Breast epithelium (tissue), 4 donors: ENCODE results near the gene CNN1. TPM values are rescaled to one million over a fixed set of nuclear protein-coding genes. Genes with fewer than 3 reads are reported as not detected.

Experiments
- DNase-seq, 2 donors: peaks; one replicate each; pipeline ENCODE4 v3.0.0-alpha.2; 2019; ENCODE audit warnings: low spot score in 2 of 2
- H3K27ac ChIP-seq, 2 donors: fragments of 200-600 bp; sonication (generic) in 1 of 2; one replicate each; pipeline ENCODE4 v1.5.1; 2016 to 2019; ENCODE audit warnings: mild to moderate bottlenecking in 1 of 2
- H3K27me3 ChIP-seq, 2 donors: fragments of 200-600 bp; sonication (generic) in 1 of 2; one replicate each; pipeline versions ENCODE4 v1.5.1 to v1.6.0; 2017 to 2019; ENCODE audit warnings: control low read depth in 1 of 2, mild to moderate bottlenecking in 1 of 2
- H3K36me3 ChIP-seq: fragments of 200-600 bp; one replicate; pipeline ENCODE4 v1.5.1; 2019
- H3K4me1 ChIP-seq, 2 donors: fragments of 200-600 bp; sonication (generic); one replicate each; pipeline ENCODE4 v1.5.1; 2016 to 2019; ENCODE audit warnings: control low read depth in 1 of 2
- H3K4me3 ChIP-seq, 3 donors: fragments of 200-600 bp; sonication (generic); 1 replicate in 2 of 3; 2 replicates in 1 of 3; pipeline ENCODE4 v1.5.1; 2016 to 2019; ENCODE audit warnings: mild to moderate bottlenecking in 3 of 3, moderate library complexity in 2 of 3
- H3K9me3 ChIP-seq, 2 donors: fragments of 200-600 bp; sonication (generic) in 1 of 2; one replicate each; pipeline ENCODE4 v1.5.1; 2016 to 2019; ENCODE audit warnings: control low read depth in 1 of 2
- POLR2A ChIP-seq: fragments of 450-650 bp; IDR thresholded peaks from one replicate; pipeline ENCODE4 v1.6.1; 2016; ENCODE audit warnings: antibody characterized with exemption, mild to moderate bottlenecking, moderate library complexity
- POLR2AphosphoS5 ChIP-seq, 3 donors: sonication (generic); formaldehyde crosslinking; IDR thresholded peaks; one replicate each; pipeline ENCODE4 v1.6.1; 2017; ENCODE audit warnings: antibody characterized with exemption in 3 of 3
- intact Hi-C: fragments of 100-400 bp; cut with DNase I; formaldehyde crosslinking; loops from one replicate; pipeline ENCODE4 v1.15.1; 2023; ENCODE audit warnings: low total_unique reads
- total RNA-seq, 3 donors: library from RNA; depleted of rRNA; stranded (reverse); fragments of >200 nt; gene quantifications; one replicate each; pipeline ENCODE4 v1.1.0, GENCODE V29; 2016
- TF ChIP-seq, protein P1 (sequence below), 3 donors: fragments of 450-650 bp; IDR thresholded peaks; one replicate each; pipeline ENCODE4 v1.5.1; 2016 to 2017; ENCODE audit warnings: antibody characterized with exemption in 3 of 3, mild to moderate bottlenecking in 3 of 3, moderate library complexity in 3 of 3

Gene CNN1
- total RNA-seq, 3 donors from 2014 or later: 2.2 to 106 (median 74.3) TPM

DNA sequence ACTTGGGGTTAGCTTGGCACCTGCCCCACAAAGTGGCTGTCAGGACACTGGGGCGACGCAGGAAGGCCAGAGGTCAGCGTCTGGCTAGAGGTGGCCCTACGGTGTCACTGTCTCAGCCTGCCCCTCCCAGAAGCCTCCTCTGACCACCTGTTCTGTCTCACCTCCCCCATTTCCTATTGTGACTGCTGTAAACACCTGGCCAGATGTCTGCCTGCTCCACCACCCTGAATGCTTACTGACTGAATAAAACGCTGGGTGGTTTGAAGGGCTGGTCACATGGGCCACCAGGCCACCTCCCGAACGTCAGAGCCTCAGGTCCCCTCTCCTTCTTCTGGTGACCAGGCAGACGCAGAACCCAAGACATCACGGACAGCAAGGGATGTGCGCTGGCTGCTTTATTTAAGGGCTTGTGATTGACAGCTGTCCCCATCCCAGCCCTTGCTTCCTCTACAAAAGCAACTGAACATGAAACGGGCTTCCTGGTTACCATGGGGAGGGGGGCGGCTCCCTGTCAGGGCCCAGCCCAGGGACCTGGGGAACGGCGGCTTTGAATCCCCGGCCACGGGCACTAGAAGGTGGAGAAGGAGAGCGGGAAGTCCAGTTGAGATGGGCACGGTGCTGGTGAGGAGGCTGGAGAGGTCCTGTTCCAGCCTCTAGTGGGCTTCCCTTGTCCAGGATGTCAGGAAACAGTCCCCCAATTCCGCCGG is 14.2 kb downstream of the CNN1 start:
- Histone ChIP-seq H3K36me3 (no peaks in the 10 kb centered on the region), H3K27me3 (no peaks in the 10 kb centered on the region), H3K27ac (peak overlapping the region; percentile 74 to 91), H3K4me1 (peaks cover 1 to 12% of the 10 kb centered on the region in 2 donors), H3K9me3 (no peaks in the 10 kb centered on the region), H3K4me3 (no peak overlapping the region)
- intact Hi-C loops: no loop called here
- no peak for DNase-seq
- TF ChIP-seq POLR2AphosphoS5 (IDR thresholded peaks at IDR 0.05): no peak
- TF ChIP-seq, protein P1, sequence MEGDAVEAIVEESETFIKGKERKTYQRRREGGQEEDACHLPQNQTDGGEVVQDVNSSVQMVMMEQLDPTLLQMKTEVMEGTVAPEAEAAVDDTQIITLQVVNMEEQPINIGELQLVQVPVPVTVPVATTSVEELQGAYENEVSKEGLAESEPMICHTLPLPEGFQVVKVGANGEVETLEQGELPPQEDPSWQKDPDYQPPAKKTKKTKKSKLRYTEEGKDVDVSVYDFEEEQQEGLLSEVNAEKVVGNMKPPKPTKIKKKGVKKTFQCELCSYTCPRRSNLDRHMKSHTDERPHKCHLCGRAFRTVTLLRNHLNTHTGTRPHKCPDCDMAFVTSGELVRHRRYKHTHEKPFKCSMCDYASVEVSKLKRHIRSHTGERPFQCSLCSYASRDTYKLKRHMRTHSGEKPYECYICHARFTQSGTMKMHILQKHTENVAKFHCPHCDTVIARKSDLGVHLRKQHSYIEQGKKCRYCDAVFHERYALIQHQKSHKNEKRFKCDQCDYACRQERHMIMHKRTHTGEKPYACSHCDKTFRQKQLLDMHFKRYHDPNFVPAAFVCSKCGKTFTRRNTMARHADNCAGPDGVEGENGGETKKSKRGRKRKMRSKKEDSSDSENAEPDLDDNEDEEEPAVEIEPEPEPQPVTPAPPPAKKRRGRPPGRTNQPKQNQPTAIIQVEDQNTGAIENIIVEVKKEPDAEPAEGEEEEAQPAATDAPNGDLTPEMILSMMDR (IDR thresholded peaks at IDR 0.05): no peak
- no peak for TF ChIP-seq POLR2A

DNA sequence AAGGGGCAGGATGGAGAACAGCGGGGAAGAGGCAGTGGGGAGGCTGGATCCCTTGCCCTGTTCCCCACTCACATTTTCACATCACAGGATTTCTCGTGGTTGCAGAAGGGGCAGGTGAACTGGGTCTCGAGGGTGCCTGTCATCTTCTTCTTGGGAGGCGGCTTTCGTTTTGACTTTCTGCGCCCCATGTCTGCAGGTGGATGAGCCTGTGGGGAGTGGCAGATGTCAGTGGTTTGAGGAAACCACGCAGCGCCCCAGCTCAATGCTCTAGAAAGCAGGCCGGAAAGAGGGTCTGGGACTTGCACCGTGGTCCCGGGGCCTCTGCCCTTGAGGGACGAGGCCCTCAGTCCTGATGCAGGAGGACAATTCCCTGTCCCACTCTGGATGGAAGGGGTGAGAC is 15.5 kb downstream of the CNN1 start:
- no peaks in the 10 kb centered on the region for H3K9me3 ChIP-seq
- DNase-seq: no peak
- no peak overlapping the region for H3K27ac ChIP-seq
- TF ChIP-seq POLR2A (no peak), POLR2AphosphoS5 (IDR thresholded peaks at IDR 0.05) (no peak)
- TF ChIP-seq, protein P1 (IDR thresholded peaks at IDR 0.05): no peak
- no peak overlapping the region for H3K4me3 ChIP-seq
- intact Hi-C loops: no loop called here
- no peaks in the 10 kb centered on the region for H3K27me3 ChIP-seq
- peaks cover 3 to 15% of the 10 kb centered on the region in 2 donors for H3K4me1 ChIP-seq
- H3K36me3 ChIP-seq: no peaks in the 10 kb centered on the region

DNA sequence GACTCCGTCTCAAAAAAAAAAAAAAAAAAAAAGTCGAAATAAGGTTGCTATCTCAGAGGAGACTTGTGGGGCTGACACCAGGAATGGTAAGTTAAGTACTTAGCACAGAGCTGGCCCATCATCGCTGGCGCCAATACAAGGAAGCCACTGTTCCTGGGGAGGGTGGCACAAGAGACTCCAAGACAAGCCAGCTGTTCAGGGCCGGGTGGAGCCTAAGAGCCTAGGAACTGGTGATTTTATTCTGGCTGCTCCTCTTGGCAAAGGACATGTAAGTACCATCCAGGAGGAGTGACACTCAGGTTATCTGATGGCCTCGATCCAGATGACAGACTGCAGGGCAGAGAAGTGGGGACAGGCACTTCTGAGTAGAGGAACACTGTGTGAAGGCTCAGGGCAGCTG is 16.6 kb downstream of the CNN1 start:
- no peaks in the 10 kb centered on the region for H3K27me3 ChIP-seq
- no peaks in the 10 kb centered on the region for H3K9me3 ChIP-seq
- no peak overlapping the region for H3K27ac ChIP-seq
- intact Hi-C loops: no loop called here
- no peak for DNase-seq
- H3K4me1 ChIP-seq: peaks cover 3 to 15% of the 10 kb centered on the region in 2 donors
- H3K36me3 ChIP-seq: no peaks in the 10 kb centered on the region
- no peak overlapping the region for H3K4me3 ChIP-seq
- no peak for TF ChIP-seq POLR2A
- TF ChIP-seq POLR2AphosphoS5 (IDR thresholded peaks at IDR 0.05): no peak
- TF ChIP-seq, protein P1 (IDR thresholded peaks at IDR 0.05): no peak

DNA sequence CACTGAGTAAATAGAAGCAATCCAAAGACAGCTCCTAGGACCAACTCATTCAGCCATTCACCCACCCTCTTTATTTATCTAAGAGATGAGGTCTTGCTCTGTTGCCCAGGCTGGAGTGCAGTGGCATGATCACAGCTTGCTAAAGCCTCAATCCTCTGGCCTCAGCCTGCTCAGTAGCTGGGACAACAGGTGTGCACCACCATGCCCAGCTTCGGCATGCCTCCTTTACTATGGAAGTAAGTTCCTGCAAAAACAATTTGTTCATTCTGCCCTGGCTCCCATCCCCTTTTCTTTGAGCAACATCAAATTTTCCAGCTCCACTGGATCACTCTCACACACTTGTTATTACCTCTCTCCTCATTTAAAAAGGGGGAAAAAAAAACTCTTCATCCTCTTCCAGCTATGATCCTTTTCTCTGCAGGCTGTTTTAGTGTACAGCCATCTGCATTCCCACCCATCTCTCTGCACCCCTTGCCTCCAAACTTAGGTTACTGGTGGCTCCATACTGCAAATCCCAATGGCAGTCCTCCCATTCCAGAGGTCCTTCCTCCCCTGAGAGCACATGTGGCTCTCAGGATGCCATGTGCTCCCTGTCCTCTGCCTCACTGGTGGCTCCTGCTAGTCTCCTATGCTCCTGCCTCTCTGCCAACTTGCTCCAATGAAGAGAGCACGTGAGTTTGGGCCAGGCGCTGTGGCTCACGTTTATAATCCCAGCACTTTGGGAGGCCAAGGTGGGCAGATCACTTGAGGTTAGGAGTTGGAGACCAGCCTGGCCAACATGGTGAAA is 18.2 kb downstream of the CNN1 start:
- Histone ChIP-seq H3K27me3 (no peaks in the 10 kb centered on the region), H3K27ac (no peak overlapping the region), H3K4me3 (no peak overlapping the region), H3K9me3 (no peaks in the 10 kb centered on the region), H3K4me1 (peaks cover 3 to 15% of the 10 kb centered on the region in 2 donors), H3K36me3 (no peaks in the 10 kb centered on the region)
- no peak for DNase-seq
- TF ChIP-seq POLR2A: no peak
- TF ChIP-seq POLR2AphosphoS5 (IDR thresholded peaks at IDR 0.05): no peak
- TF ChIP-seq, protein P1 (IDR thresholded peaks at IDR 0.05): no peak
- intact Hi-C loops: no loop called here
